Measurements from ENCODE around the gene VCAM1.

Gene VCAM1

GRCh38 chr1:100722221-100722620, 2.7 kb downstream of the VCAM1 start:
- DNase-seq (ENCODE audit: low spot score) = no peak

DNA sequence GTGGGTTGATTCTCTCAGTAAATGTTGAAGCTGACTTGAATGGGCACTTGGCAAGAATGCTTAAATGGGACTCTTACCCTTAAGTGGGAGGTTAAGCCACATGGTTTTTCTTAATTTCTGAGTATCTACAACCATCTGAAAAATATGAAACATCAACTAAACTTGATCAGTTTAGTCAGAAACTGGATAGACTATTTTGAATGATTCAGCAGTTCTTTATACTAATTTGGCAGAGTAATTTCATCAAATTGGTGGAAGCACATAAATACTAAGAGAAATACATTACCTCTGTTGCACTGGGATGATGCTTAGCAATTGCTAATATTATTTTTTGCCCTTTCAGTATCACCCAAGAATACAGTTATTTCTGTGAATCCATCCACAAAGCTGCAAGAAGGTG, 4.7 kb downstream of the VCAM1 start:
- DNase-seq (ENCODE audit: low spot score) = no peak

DNA sequence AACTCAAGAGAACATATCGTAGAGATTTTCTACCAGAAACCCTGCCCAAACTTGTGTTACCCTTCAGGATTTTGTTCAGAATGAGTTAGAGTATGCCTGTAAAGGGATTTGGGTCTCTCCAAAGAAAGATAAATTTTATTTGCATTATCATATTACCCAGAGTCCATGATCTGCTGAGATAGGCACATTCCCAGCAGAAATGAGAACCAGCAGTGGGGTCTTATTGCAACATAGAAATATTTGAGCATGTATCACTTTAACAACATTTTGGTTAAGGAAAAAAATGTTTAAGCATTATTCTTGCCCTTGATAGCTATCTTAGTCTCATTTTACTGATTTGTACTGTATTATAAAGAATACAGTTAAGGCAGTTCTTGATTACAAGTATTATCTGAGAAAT, 10.6 kb downstream of the VCAM1 start:
- DNase-seq (ENCODE audit: low spot score) = no peak

DNA sequence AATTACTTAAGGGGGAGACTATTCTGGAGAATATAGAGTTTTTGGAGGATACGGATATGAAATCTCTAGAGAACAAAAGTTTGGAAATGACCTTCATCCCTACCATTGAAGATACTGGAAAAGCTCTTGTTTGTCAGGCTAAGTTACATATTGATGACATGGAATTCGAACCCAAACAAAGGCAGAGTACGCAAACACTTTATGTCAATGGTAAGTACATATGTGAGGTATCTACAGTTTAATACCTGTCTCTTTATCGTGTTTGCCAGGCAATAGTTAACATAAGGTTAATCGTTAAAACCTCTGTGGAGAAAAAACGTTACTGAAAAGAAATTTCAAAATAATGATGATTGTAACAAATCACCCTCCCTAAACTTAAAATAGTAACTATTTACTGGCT, 11.8 kb downstream of the VCAM1 start:
- DNase-seq (ENCODE audit: low spot score) = no peak

GRCh38 chr1:100731758-100732157, 12.2 kb downstream of the VCAM1 start:
- DNase-seq (ENCODE audit: low spot score) = no peak

GRCh38 chr1:100734676-100735075, 15.1 kb downstream of the VCAM1 start:
- DNase-seq (ENCODE audit: low spot score) = peak; percentile 48

GRCh38 chr1:100735244-100735643, 15.7 kb downstream of the VCAM1 start:
- DNase-seq (ENCODE audit: low spot score) = no peak

GRCh38 chr1:100736324-100736723, 16.8 kb downstream of the VCAM1 start:
- DNase-seq (ENCODE audit: low spot score) = no peak

DNA sequence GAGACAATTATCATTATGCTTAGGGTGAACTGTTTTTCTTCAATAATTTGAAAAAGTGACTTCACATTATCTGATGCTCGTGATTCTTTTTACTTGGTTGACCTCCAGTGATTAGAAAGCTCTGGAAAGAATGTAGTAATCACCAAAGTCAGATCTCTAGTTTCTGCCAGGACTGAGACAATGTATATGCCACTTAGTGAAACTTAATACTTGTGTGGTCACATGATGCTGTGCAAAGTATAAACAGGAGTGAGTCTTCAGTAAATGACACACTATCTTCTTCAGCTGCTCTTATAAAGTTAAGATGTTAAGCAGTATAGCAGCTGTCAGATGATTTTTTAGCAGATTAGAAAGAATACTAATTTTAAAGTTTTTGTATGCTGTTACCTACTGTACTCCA, 17.2 kb downstream of the VCAM1 start:
- no peak for DNase-seq (ENCODE audit: low spot score)

DNA sequence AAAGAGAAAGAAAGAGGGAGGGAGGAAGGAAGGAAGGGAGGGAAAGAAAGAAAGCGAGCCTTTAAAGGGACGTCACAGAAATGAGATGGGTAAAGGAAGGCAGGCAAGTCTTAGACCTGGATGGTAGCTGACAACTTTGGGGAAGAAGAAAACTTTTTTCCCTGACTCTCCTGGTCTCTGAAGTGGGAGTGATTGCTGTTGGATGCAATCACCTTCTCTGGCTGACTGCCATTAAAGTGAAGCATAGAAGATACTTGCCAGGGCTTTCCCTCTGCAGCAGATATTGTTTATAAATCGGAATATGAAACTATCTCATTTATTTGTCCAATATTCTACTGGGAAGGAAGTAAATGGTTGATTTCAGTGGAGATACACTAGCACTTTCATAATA, 27.0 kb downstream of the VCAM1 start:
- DNase-seq (ENCODE audit: low spot score) = no peak

DNA sequence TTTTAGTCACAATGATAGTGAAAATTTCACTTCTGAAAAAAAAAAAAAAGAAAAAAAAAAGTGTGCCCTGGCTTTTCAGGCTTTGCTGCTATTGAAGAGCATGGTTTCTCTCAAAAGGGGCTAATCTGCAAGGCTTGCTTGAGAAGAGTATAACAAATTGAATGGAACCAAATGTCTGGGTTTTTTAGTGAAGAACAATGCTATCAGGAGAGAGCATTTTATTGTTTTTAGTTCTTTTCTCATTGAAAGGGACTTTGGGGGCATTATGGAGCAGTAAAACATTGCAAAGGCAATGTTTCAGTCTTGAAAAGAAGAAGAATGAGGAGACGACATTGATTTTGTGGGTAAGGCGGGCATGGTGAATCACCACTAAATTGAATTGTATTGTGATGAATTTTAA, 28.2 kb downstream of the VCAM1 start:
- DNase-seq (ENCODE audit: low spot score) = no peak

- DNase-seq (ENCODE audit: low spot score) = no peak
These were observed 30.7 kb downstream of the VCAM1 start for GRCh38 chr1:100750005-100750885.

DNA sequence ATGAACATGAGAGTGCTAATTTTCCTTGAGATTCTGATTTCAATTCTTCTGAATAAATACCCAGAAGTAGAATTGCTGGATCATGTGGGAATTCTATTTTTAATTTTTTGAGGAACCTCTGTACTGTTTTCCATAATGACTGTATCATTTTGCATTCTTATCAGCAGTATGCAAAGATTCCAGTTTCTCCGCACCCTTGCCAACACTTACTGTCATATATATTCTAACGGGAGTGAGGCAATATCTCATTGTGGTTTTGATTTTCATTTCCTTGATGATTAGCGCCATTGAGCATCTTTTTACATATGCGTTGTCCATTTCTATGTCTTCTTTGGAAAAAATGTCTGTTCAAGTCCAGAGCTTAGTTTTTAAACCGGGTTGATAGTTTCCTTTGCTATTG, 33.2 kb downstream of the VCAM1 start:
- no peak for DNase-seq (ENCODE audit: low spot score)

DNA sequence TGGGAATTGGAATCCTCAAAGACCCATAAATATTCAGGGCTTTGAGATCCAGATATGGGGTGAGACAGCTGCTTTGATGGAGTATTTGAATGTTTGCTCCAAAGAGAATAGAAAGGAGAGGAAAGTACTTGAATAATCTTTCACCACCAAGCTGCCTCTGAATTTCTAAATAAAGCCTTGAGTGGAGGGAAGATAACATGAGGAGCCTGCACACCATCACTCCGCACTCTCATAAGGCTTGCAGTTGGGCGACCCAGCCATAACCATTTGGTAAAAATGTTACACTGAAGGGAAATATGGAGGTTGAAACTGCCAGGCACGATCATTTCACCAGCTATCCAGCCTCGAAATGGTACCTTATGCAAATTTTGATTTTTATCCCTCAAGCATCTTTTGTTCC, 38.4 kb downstream of the VCAM1 start:
- DNase-seq (ENCODE audit: low spot score) = no peak

- no peak for DNase-seq (ENCODE audit: low spot score)
These were observed 39.6 kb downstream of the VCAM1 start for GRCh38 chr1:100759188-100759587.

- no peak for DNase-seq (ENCODE audit: low spot score)
These were observed 41.0 kb downstream of the VCAM1 start for GRCh38 chr1:100760511-100760910.

DNA sequence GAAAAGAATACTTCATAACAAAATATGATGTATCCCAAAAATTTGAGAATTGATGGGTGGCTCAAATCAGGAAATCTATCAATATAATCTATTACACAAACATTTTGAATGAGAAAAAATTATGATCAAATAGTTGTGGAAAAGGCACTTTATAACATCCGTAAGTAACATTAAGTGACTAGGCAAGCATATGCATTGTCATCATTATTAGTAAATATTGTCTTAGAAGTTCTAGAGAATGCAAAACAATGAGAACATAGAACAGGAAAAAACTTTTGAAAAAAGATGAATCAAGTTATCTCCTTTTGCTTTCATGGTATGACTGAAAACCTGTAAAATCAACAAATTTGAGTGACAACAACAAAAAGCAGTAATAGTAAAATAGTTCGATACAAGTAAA, 42.9 kb downstream of the VCAM1 start:
- DNase-seq (ENCODE audit: low spot score) = no peak

DNA sequence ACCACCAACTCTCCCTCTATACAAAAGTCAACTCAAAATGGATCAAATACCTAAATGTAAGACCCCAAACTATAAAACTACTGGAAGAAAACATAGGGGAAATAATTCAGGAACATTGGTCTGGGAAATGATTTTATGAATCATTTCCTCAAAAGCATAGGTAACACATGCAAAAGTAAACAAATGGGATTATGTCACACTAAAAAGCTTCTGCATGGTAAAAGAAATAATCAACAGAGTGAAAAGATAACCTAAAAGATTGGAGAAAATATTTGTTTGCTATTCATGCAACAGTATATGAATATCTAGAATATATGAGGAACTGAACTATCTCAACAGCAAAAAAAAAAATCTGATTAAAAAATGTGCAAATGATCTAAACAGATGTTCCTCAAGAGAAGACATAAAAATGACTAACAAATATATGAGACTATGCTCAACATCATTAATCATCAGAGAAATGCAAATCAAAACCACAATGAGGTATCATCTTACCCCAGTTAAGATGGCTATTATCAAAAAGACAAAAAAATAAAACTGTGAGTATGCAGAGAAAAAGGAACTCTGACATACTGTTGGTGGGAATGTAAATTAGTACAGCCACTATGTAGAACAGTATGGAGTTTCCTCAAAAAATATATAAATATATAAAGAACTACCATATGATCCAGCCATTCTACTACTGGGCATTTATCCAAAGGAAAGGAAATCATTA, 47.8 kb downstream of the VCAM1 start:
- no peak for DNase-seq (ENCODE audit: low spot score)

GRCh38 chr1:100769323-100769722, 49.8 kb downstream of the VCAM1 start:
- DNase-seq (ENCODE audit: low spot score) = no peak

- DNase-seq (ENCODE audit: low spot score) = no peak
These were observed 50.5 kb downstream of the VCAM1 start for GRCh38 chr1:100769906-100770646.

DNA sequence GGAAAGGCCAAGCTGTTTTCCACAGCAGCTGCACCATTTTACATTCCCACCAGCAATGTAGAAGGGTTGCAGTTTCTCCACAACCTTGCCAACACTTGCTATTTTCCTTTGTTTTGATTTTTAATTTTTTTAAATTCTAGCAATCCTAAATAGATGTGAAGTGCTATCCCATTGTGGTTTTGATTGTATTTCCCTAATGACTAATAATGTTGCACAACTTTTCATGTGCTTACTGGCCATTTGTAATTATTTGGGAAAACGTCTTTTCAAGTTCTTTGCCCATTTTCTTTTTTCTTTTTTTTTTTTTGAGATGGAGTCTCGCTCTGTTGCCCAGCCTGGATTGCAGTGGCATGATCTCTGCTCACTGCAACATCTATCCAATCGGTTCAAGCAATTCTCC, 53.9 kb downstream of the VCAM1 start:
- no peak for DNase-seq (ENCODE audit: low spot score)

DNA sequence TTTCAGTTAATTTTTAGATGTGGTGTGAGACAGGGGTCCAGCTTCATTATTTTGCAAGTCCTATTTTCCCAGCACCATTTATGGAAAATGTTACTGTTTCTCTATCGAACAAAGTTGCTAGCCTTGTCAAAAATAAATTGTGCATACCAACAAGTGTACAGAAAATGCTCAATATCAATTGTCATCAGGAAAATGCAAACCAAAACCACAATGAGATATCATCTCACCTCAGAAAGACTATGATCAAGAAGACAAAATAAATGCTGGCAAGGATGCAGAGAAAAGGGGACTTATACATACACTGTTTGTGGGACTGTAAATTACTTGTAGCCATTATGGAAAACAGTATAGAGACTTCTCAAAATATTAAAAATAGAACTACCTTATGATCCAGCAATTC, 54.8 kb downstream of the VCAM1 start:
- DNase-seq (ENCODE audit: low spot score) = no peak

GRCh38 chr1:100775483-100775882, 55.9 kb downstream of the VCAM1 start:
- DNase-seq (ENCODE audit: low spot score) = no peak
